B cell (primary cell): ENCODE data around the gene WDR27.

Experiments used
- CTCF ChIP-seq: fragments of 200-600 bp; IDR thresholded peaks from one replicate; pipeline ENCODE4 v1.8.0; 2022; ENCODE audit warnings: antibody characterized with exemption, mild to moderate bottlenecking
- EZH2 ChIP-seq: IDR thresholded peaks from 2 replicates; pipeline ENCODE4 v1.6.1; 2012; ENCODE audit warnings: borderline replicate concordance, low read depth, mild to moderate bottlenecking, moderate library complexity, low read length; ENCODE audit not compliant: insufficient read depth, poor library complexity, severe bottlenecking

- TF ChIP-seq CTCF (no peak), EZH2 (no peak)
Observed at GRCh38 chr6:169527306-169527705, 174.5 kb downstream of the WDR27 start.
